ENCODE data around the gene HCN2. TPM values are rescaled to one million over a fixed set of nuclear protein-coding genes. Genes with fewer than 3 reads are reported as not detected.

The HCN2 gene
- total and polyA plus RNA-seq, 12 donors, result 0.74 to 9.1 (median 3.6) TPM

- no peak for TF ChIP-seq POLR2A (IDR thresholded peaks at IDR 0.05)
- TF ChIP-seq, protein P1, sequence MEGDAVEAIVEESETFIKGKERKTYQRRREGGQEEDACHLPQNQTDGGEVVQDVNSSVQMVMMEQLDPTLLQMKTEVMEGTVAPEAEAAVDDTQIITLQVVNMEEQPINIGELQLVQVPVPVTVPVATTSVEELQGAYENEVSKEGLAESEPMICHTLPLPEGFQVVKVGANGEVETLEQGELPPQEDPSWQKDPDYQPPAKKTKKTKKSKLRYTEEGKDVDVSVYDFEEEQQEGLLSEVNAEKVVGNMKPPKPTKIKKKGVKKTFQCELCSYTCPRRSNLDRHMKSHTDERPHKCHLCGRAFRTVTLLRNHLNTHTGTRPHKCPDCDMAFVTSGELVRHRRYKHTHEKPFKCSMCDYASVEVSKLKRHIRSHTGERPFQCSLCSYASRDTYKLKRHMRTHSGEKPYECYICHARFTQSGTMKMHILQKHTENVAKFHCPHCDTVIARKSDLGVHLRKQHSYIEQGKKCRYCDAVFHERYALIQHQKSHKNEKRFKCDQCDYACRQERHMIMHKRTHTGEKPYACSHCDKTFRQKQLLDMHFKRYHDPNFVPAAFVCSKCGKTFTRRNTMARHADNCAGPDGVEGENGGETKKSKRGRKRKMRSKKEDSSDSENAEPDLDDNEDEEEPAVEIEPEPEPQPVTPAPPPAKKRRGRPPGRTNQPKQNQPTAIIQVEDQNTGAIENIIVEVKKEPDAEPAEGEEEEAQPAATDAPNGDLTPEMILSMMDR (IDR thresholded peaks at IDR 0.05), result no peak
These were observed 53.4 kb downstream of the HCN2 start for GRCh38 chr19:642767-643727.

DNA sequence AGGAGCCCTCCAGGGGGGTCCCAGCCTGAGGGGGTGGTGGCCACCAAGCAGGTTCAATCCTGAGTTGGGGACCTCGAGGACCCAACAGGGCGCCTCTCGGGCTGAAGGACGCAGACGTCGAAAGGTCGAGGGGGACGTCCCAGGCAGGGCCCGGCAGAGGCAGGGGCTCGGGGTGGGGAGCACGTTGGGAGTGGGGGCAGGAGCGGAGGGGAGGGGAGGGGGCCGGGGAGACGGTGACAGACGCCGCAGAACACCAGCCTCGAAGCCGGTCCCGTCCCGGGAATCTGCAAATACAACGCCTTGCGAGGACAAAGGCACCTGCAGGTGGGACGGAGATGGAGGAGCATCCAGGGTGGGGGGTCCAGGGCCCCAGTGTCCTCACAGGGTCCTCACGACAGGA lies 54.1 kb downstream of the HCN2 start:
- whole genome bisulfite sequencing, 4 donors, result 85 to 90% (median 87%) methylated on average over 18 to 24 of the region's 24 CpGs
- intact Hi-C loops (cut with DNase I), result no loop called here
- Histone ChIP-seq H3K36me3 (replicated peaks in 1 of 2) (peaks cover 0 to 26% of the 10 kb centered on the region in 2 donors), H3K9me3 (replicated peaks in 1 of 3) (no peaks in the 10 kb centered on the region), H3K4me3 (no peak overlapping the region), H3K27me3 (no peaks in the 10 kb centered on the region), H3K4me1 (replicated peaks in 1 of 2) (peaks cover 5 to 7% of the 10 kb centered on the region in 2 donors), H3K27ac (no peak overlapping the region)
- no peak for DNase-seq
- TF ChIP-seq POLR2A (IDR thresholded peaks at IDR 0.05), result no peak
- TF ChIP-seq, protein P1 (IDR thresholded peaks at IDR 0.05), result no peak

More at GRCh38 chr19:642767-643727, 53.4 kb downstream of the HCN2 start:
- H3K4me1 ChIP-seq (replicated peaks in 1 of 2), result peaks cover 5 to 7% of the 10 kb centered on the region in 2 donors
- no peak overlapping the region for H3K4me3 ChIP-seq
- 58 to 79% (median 78%) methylated on average over 18 to 69 of the region's 70 CpGs for WGBS, 4 donors
- DNase-seq, result peak in 1 of 7 donors; percentile 52
- H3K27me3 ChIP-seq, result no peaks in the 10 kb centered on the region
- peaks cover 0 to 19% of the 10 kb centered on the region in 2 donors for H3K36me3 ChIP-seq (replicated peaks in 1 of 2)
- no peak overlapping the region for H3K27ac ChIP-seq
- H3K9me3 ChIP-seq (replicated peaks in 1 of 3), result no peaks in the 10 kb centered on the region
- intact Hi-C loops (cut with DNase I), result no loop called here

- Histone ChIP-seq H3K9me3 (replicated peaks in 1 of 3) (no peaks in the 10 kb centered on the region), H3K4me1 (replicated peaks in 1 of 2) (peaks cover under 1 to 1% of the 10 kb centered on the region in 2 donors), H3K27ac (no peak overlapping the region), H3K27me3 (no peaks in the 10 kb centered on the region), H3K4me3 (no peak overlapping the region), H3K36me3 (replicated peaks in 1 of 2) (peaks cover 0 to 32% of the 10 kb centered on the region in 2 donors)
- intact Hi-C loops (cut with DNase I), result no loop called here
- DNase-seq, result no peak
- 79 to 100% (median 89%) methylated on average over 1 to 28 of the region's 28 CpGs for WGBS, 4 donors
- TF ChIP-seq, protein P1 (IDR thresholded peaks at IDR 0.05), result no peak
- TF ChIP-seq POLR2A (IDR thresholded peaks at IDR 0.05), result no peak
These were observed 54.7 kb downstream of the HCN2 start for GRCh38 chr19:644363-644762.

DNA sequence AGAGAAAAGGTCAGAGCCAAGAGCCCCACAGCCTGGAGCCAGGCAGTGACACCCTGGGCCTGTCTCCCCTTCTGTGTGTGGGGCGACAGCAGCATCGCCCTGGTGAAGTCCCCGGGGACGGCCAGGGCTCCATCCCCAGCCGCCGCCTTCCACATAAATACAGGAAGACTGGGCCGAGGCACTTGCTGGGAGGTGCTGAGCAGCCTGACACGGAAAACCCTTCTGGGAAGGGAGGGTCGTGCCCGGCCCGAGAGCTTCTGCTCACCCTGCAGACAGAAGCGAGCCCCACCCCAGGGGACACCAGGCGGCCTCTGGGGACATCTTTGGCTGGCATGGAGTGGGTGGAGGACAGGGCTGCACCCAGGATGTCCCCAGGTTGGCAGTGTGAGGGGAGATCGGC lies 55.1 kb downstream of the HCN2 start:
- Histone ChIP-seq H3K4me1 (replicated peaks in 1 of 2) (no peaks in the 10 kb centered on the region), H3K27me3 (no peaks in the 10 kb centered on the region), H3K4me3 (no peak overlapping the region), H3K9me3 (replicated peaks in 1 of 3) (no peaks in the 10 kb centered on the region), H3K27ac (no peak overlapping the region), H3K36me3 (replicated peaks in 1 of 2) (peaks cover 0 to 35% of the 10 kb centered on the region in 2 donors)
- DNase-seq, result no peak
- TF ChIP-seq, protein P1 (IDR thresholded peaks at IDR 0.05), result no peak
- no peak for TF ChIP-seq POLR2A (IDR thresholded peaks at IDR 0.05)
- intact Hi-C loops (cut with DNase I), result no loop called here
- WGBS, 4 donors, result 80 to 92% (median 85%) methylated on average over 1 to 14 of the region's 14 CpGs
